ENCODE results near the gene HYAL3. TPM values are rescaled to one million over a fixed set of nuclear protein-coding genes. Genes with fewer than 3 reads are reported as not detected.

The HYAL3 gene
- total RNA-seq, 5 donors from 2014 or later (not counting 1 experiment from before 2014, with no cell fraction given) = 2.6 to 6.2 (median 3.9) TPM

- peaks cover 2 to 20% of the 10 kb centered on the region in 2 experiments for H3K4me1 ChIP-seq (ENCODE audit: control insufficient read depth in 1 of 2, extremely low read depth in 1 of 2, insufficient read depth in 2 of 2, low read length in 2 of 2)
- ChIA-PET CTCF (interaction anchor here (0.5 to 2.5 kb wide), 9 partner anchors 9 to 223 kb away, joined by 3 to 17 read pairs (median 3); partner anchors contain the start of genes CYB561D2 (in 1 of the 2), GNAI2 (in 1 of the 2) and NPRL2 (in 1 of the 2)), POLR2A (no interaction called here)
- H3K36me3 ChIP-seq (ENCODE audit: control insufficient read depth in 2 of 2, extremely low read depth in 1 of 2, insufficient read depth in 1 of 2, low read length in 1 of 2) = peaks cover 14 to 35% of the 10 kb centered on the region in 2 donors
- ATAC-seq (replicated peaks in 1 of 4) (peak; percentile 93 to 96 (median 94)), DNase-seq (peak; percentile 57 to 91 (median 73))
- H3K4me1 Mint-ChIP-seq = peaks cover 5 to 8% (median 8%) of the 10 kb centered on the region in 3 donors
- H3K4me3 Mint-ChIP-seq = peak overlapping the region; percentile 47 to 76 (median 67)
- H3K4me3 ChIP-seq (ENCODE audit: control insufficient read depth in 1 of 2, extremely low read depth in 1 of 2, low read length in 1 of 2) = peak overlapping the region; percentile 47 to 52
- WGBS (ENCODE audit: insufficient coverage) = 2% methylated on average over 62 of the region's 70 CpGs
- no peaks in the 10 kb centered on the region for H3K9me3 ChIP-seq
- no peaks in the 10 kb centered on the region for H3K9me3 Mint-ChIP-seq
- H3K27me3 ChIP-seq (replicated peaks in 1 of 2; ENCODE audit: control insufficient read depth in 2 of 2, extremely low read depth in 1 of 2, insufficient read depth in 2 of 2, low read length in 1 of 2) = peaks cover 0 to 9% of the 10 kb centered on the region in 2 experiments
- H3K27ac Mint-ChIP-seq = no peak overlapping the region
- H3K27me3 Mint-ChIP-seq = no peaks in the 10 kb centered on the region
- peak overlapping the region; percentile 47 for H3K27ac ChIP-seq (ENCODE audit: low read length)
- H3K36me3 Mint-ChIP-seq = peaks cover 24% of the 10 kb centered on the region
Measured at GRCh38 chr3:50260027-50260941, 38.9 kb downstream of the HYAL3 start.

GRCh38 chr3:50259432-50260026 lies 39.7 kb downstream of the HYAL3 start:
- POLR2A ChIA-PET = interaction anchor here in 1 of 2 donors (0.6 kb wide), 1 partner anchor 19 kb away, joined by 6 read pairs; no protein-coding TSS in a partner anchor
- Histone ChIP-seq H3K4me3 (ENCODE audit: control insufficient read depth in 1 of 2, extremely low read depth in 1 of 2, low read length in 1 of 2) (no peak overlapping the region), H3K36me3 (ENCODE audit: control insufficient read depth in 2 of 2, extremely low read depth in 1 of 2, insufficient read depth in 1 of 2, low read length in 1 of 2) (peaks cover 16 to 43% of the 10 kb centered on the region in 2 donors), H3K4me1 (ENCODE audit: control insufficient read depth in 1 of 2, extremely low read depth in 1 of 2, insufficient read depth in 2 of 2, low read length in 2 of 2) (peaks cover 2 to 20% of the 10 kb centered on the region in 2 experiments), H3K9me3 (no peaks in the 10 kb centered on the region), H3K27me3 (replicated peaks in 1 of 2; ENCODE audit: control insufficient read depth in 2 of 2, extremely low read depth in 1 of 2, insufficient read depth in 2 of 2, low read length in 1 of 2) (peaks cover 0 to 3% of the 10 kb centered on the region in 2 experiments), H3K27ac (ENCODE audit: low read length) (peak overlapping the region; percentile 47)
- H3K36me3 Mint-ChIP-seq = peaks cover 24% of the 10 kb centered on the region
- peak overlapping the region in 1 of 2 donors; percentile 19 for H3K27ac Mint-ChIP-seq
- ATAC-seq (replicated peaks in 1 of 4) (peak in 2 of 4 experiments; percentile 8), DNase-seq (no peak)
- CTCF ChIA-PET = interaction anchor here (0.5 to 2.5 kb wide), 11 partner anchors 8 to 1349 kb away, joined by 3 to 17 read pairs (median 3); partner anchors contain the start of gene GNAI2 (in 1 of the 2)
- H3K4me1 Mint-ChIP-seq = peaks cover 5 to 10% (median 10%) of the 10 kb centered on the region in 3 donors
- no peaks in the 10 kb centered on the region for H3K9me3 Mint-ChIP-seq
- WGBS (ENCODE audit: insufficient coverage) = 65% methylated on average over 15 of the region's 18 CpGs
- H3K27me3 Mint-ChIP-seq = no peaks in the 10 kb centered on the region
- peak overlapping the region; percentile 52 to 76 (median 62) for H3K4me3 Mint-ChIP-seq

GRCh38 chr3:50258979-50259378 lies 40.2 kb downstream of the HYAL3 start:
- DNase-seq = no peak
- H3K36me3 Mint-ChIP-seq = peaks cover 24% of the 10 kb centered on the region
- peak overlapping the region in 1 of 3 donors; percentile 76 for H3K4me3 Mint-ChIP-seq
- peaks cover 5 to 11% (median 11%) of the 10 kb centered on the region in 3 donors for H3K4me1 Mint-ChIP-seq
- WGBS (ENCODE audit: insufficient coverage) = 94% methylated on average over 16 of the region's 16 CpGs
- peaks cover 0 to 3% of the 10 kb centered on the region in 2 experiments for H3K27me3 ChIP-seq (replicated peaks in 1 of 2; ENCODE audit: control insufficient read depth in 2 of 2, extremely low read depth in 1 of 2, insufficient read depth in 2 of 2, low read length in 1 of 2)
- CTCF ChIA-PET = interaction anchor here (0.5 to 2.5 kb wide), 10 partner anchors 9 to 1350 kb away, joined by 3 to 17 read pairs (median 3); no protein-coding TSS in a partner anchor
- POLR2A ChIA-PET = interaction anchor here in 1 of 2 donors (0.6 kb wide), 2 partner anchors 18 kb away, joined by 6 to 10 read pairs; no protein-coding TSS in a partner anchor
- H3K27ac Mint-ChIP-seq = no peak overlapping the region
- no peak overlapping the region for H3K4me3 ChIP-seq (ENCODE audit: control insufficient read depth in 1 of 2, extremely low read depth in 1 of 2, low read length in 1 of 2)
- H3K27ac ChIP-seq (ENCODE audit: low read length) = no peak overlapping the region
- ATAC-seq (replicated peaks in 1 of 4) = no peak
- no peaks in the 10 kb centered on the region for H3K27me3 Mint-ChIP-seq
- H3K36me3 ChIP-seq (ENCODE audit: control insufficient read depth in 2 of 2, extremely low read depth in 1 of 2, insufficient read depth in 1 of 2, low read length in 1 of 2) = peaks cover 21 to 48% of the 10 kb centered on the region in 2 donors
- peaks cover 2 to 21% of the 10 kb centered on the region in 2 experiments for H3K4me1 ChIP-seq (ENCODE audit: control insufficient read depth in 1 of 2, extremely low read depth in 1 of 2, insufficient read depth in 2 of 2, low read length in 2 of 2)
- no peaks in the 10 kb centered on the region for H3K9me3 Mint-ChIP-seq
- H3K9me3 ChIP-seq = no peaks in the 10 kb centered on the region

GRCh38 chr3:50258029-50258680 lies 41.0 kb downstream of the HYAL3 start:
- peaks cover 32% of the 10 kb centered on the region for H3K36me3 Mint-ChIP-seq
- DNase-seq (no peak), ATAC-seq (replicated peaks in 1 of 4) (no peak)
- no peaks in the 10 kb centered on the region for H3K9me3 ChIP-seq
- no peak overlapping the region for H3K4me3 Mint-ChIP-seq
- no peak overlapping the region for H3K27ac Mint-ChIP-seq
- no peak overlapping the region for H3K27ac ChIP-seq (ENCODE audit: low read length)
- no peaks in the 10 kb centered on the region for H3K27me3 Mint-ChIP-seq
- WGBS (ENCODE audit: insufficient coverage) = 100% methylated on average over 5 of the region's 17 CpGs
- peaks cover 0 to 3% of the 10 kb centered on the region in 2 experiments for H3K27me3 ChIP-seq (replicated peaks in 1 of 2; ENCODE audit: control insufficient read depth in 2 of 2, extremely low read depth in 1 of 2, insufficient read depth in 2 of 2, low read length in 1 of 2)
- H3K36me3 ChIP-seq (ENCODE audit: control insufficient read depth in 2 of 2, extremely low read depth in 1 of 2, insufficient read depth in 1 of 2, low read length in 1 of 2) = peaks cover 21 to 55% of the 10 kb centered on the region in 2 donors
- CTCF ChIA-PET = interaction anchor here (0.5 to 2.5 kb wide), 5 partner anchors 11 to 74 kb away, joined by 3 to 17 read pairs (median 3); no protein-coding TSS in a partner anchor
- peaks cover 11 to 19% (median 18%) of the 10 kb centered on the region in 3 donors for H3K4me1 Mint-ChIP-seq
- H3K4me1 ChIP-seq (ENCODE audit: control insufficient read depth in 1 of 2, extremely low read depth in 1 of 2, insufficient read depth in 2 of 2, low read length in 2 of 2) = peaks cover 2 to 27% of the 10 kb centered on the region in 2 experiments
- no peak overlapping the region for H3K4me3 ChIP-seq (ENCODE audit: control insufficient read depth in 1 of 2, extremely low read depth in 1 of 2, low read length in 1 of 2)
- POLR2A ChIA-PET = interaction anchor here in 1 of 2 donors (0.6 kb wide), 1 partner anchor 17 kb away, joined by 10 read pairs; no protein-coding TSS in a partner anchor
- no peaks in the 10 kb centered on the region for H3K9me3 Mint-ChIP-seq

GRCh38 chr3:50256978-50257890 lies 42.0 kb downstream of the HYAL3 start:
- Mint-ChIP-seq H3K4me1 (peaks cover 12 to 19% (median 18%) of the 10 kb centered on the region in 3 donors), H3K4me3 (no peak overlapping the region), H3K27me3 (no peaks in the 10 kb centered on the region), H3K36me3 (peaks cover 32% of the 10 kb centered on the region), H3K27ac (peak overlapping the region in 1 of 2 donors; percentile 50), H3K9me3 (no peaks in the 10 kb centered on the region)
- 100% methylated on average over 14 of the region's 20 CpGs for WGBS (ENCODE audit: insufficient coverage)
- Histone ChIP-seq H3K9me3 (no peaks in the 10 kb centered on the region), H3K27me3 (replicated peaks in 1 of 2; ENCODE audit: control insufficient read depth in 2 of 2, extremely low read depth in 1 of 2, insufficient read depth in 2 of 2, low read length in 1 of 2) (peaks cover 0 to 3% of the 10 kb centered on the region in 2 experiments), H3K4me1 (ENCODE audit: control insufficient read depth in 1 of 2, extremely low read depth in 1 of 2, insufficient read depth in 2 of 2, low read length in 2 of 2) (peaks cover 2 to 34% of the 10 kb centered on the region in 2 experiments), H3K4me3 (ENCODE audit: control insufficient read depth in 1 of 2, extremely low read depth in 1 of 2, low read length in 1 of 2) (no peak overlapping the region), H3K27ac (ENCODE audit: low read length) (no peak overlapping the region), H3K36me3 (ENCODE audit: control insufficient read depth in 2 of 2, extremely low read depth in 1 of 2, insufficient read depth in 1 of 2, low read length in 1 of 2) (peaks cover 21 to 64% of the 10 kb centered on the region in 2 donors)
- ChIA-PET CTCF (interaction anchor here (0.7 to 2.0 kb wide), 4 partner anchors 10 to 67 kb away, joined by 3 to 6 read pairs (median 4); no protein-coding TSS in a partner anchor), POLR2A (no interaction called here)
- peak in 6 of 35 experiments; percentile 26 to 50 (median 36) for DNase-seq
- no peak for ATAC-seq (replicated peaks in 1 of 4)
